K562 (cell line): Measurements from ENCODE around the gene SLC4A4.

Source experiments
- ATF3 ChIP-seq, 2 experiments: fragments of 450-650 bp in 1 of 2; sonication (generic) in 1 of 2; formaldehyde crosslinking in 1 of 2; IDR thresholded peaks in 1 of 2; conservative IDR thresholded peaks in 1 of 2; 2 replicates each; pipeline versions ENCODE4 v1.6.1 to v1.8.1; 2016 to 2023; ENCODE audit warnings: mild to moderate bottlenecking in 2 of 2, moderate library complexity in 2 of 2, inconsistent platforms in 1 of 2, missing genetic modification reagents in 1 of 2
- BACH1 ChIP-seq: fragments of 200-800 bp; sonication (Bioruptor generic); IDR thresholded peaks from 2 replicates; pipeline ENCODE4 v1.6.1; 2016; ENCODE audit warnings: missing genetic modification characterization, missing compliant biosample characterization
- FIP1L1 ChIP-seq: fragments of 200-400 bp; formaldehyde crosslinking; IDR thresholded peaks from 2 replicates; pipeline ENCODE4 v1.6.1; 2018; ENCODE audit warnings: mild to moderate bottlenecking, low read depth, low read length; ENCODE audit not compliant: poor library complexity, severe bottlenecking
- MAX ChIP-seq: sonication (generic); formaldehyde crosslinking; IDR thresholded peaks from 2 replicates; pipeline ENCODE4 v1.9.0; 2022; ENCODE audit warnings: mild to moderate bottlenecking, missing genetic modification reagents
- NFE2L1 ChIP-seq: fragments of 450-650 bp; IDR thresholded peaks from 2 replicates; pipeline ENCODE4 v1.6.1; 2016; ENCODE audit warnings: missing genetic modification characterization, low read depth, mild to moderate bottlenecking, missing compliant biosample characterization, moderate library complexity, borderline replicate concordance
- ZNF232 ChIP-seq: sonication (generic); formaldehyde crosslinking; IDR thresholded peaks from 2 replicates; pipeline ENCODE4 v1.8.0; 2022; ENCODE audit warnings: mild to moderate bottlenecking, missing genetic modification reagents

GRCh38 chr4:71300362-71300761 lies 38.5 kb upstream of the SLC4A4 start:
- TF ChIP-seq ATF3 (IDR thresholded peaks at IDR 0.05) (no peak), ATF3 (CRISPR knock-in tag; conservative IDR thresholded peaks at IDR 0.05) (no peak), ZNF232 (no peak), FIP1L1 (no peak), MAX (no peak), BACH1 (tag) (no peak), NFE2L1 (tag) (no peak)
